Measurements from ENCODE around the gene ENTHD1. TPM values are rescaled to one million over a fixed set of nuclear protein-coding genes. Genes with fewer than 3 reads are reported as not detected.
"Not testable (repeated sequence)": the region's sequence is repeated elsewhere in the genome, so short reads cannot be mapped to it uniquely, and the experiment has no call there.

Gene ENTHD1
- total RNA-seq, 2 experiments from 2014 or later, result 0.34 TPM

DNA sequence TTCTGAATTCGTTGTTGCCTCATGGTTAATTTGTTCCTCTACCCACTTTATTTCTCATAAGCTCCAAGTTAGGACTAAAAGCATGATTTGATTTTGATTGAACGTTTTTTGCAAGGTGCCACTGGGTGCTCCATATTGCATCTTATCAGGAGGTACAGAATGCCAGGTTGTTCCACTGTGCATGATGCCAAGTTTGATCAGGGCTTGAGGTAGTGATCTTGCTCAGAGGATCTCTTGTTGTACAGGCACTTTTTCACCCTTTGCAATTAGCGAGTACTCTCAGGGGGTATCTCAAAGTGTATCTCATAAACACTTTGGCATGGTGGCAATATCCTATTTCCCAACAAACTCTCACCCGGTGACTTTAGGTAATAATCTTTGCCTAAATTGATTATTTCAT is 11.3 kb upstream of the ENTHD1 start:
- intact Hi-C loops (cut with micrococcal nuclease), result loop anchor here (5.0 kb wide), 1 partner anchor 37 kb away; no protein-coding TSS in a partner anchor
- ChIA-PET POLR2A (interaction anchor here (0.7 to 12.7 kb wide), 11 partner anchors 8 to 586 kb away, joined by 3 to 270 read pairs (median 3); partner anchors contain the start of gene RPL3), CTCF (interaction anchor here (0.8 to 11.2 kb wide), 6 partner anchors 11 to 120 kb away, joined by 3 to 130 read pairs (median 9); no protein-coding TSS in a partner anchor)
- Mint-ChIP-seq H3K4me3 (peak overlapping the region; percentile 80), H3K4me1 (ENCODE audit: low read depth) (peaks cover 32% of the 10 kb centered on the region), H3K36me3 (ENCODE audit: low read depth) (peaks cover 36% of the 10 kb centered on the region), H3K27ac (peak overlapping the region; percentile 92), H3K9me3 (no peaks in the 10 kb centered on the region), H3K27me3 (no peaks in the 10 kb centered on the region)
- ATAC-seq (no peak), DNase-seq (no peak)
- TF ChIP-seq, protein P1, sequence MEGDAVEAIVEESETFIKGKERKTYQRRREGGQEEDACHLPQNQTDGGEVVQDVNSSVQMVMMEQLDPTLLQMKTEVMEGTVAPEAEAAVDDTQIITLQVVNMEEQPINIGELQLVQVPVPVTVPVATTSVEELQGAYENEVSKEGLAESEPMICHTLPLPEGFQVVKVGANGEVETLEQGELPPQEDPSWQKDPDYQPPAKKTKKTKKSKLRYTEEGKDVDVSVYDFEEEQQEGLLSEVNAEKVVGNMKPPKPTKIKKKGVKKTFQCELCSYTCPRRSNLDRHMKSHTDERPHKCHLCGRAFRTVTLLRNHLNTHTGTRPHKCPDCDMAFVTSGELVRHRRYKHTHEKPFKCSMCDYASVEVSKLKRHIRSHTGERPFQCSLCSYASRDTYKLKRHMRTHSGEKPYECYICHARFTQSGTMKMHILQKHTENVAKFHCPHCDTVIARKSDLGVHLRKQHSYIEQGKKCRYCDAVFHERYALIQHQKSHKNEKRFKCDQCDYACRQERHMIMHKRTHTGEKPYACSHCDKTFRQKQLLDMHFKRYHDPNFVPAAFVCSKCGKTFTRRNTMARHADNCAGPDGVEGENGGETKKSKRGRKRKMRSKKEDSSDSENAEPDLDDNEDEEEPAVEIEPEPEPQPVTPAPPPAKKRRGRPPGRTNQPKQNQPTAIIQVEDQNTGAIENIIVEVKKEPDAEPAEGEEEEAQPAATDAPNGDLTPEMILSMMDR (IDR thresholded peaks at IDR 0.05), result no peak

DNA sequence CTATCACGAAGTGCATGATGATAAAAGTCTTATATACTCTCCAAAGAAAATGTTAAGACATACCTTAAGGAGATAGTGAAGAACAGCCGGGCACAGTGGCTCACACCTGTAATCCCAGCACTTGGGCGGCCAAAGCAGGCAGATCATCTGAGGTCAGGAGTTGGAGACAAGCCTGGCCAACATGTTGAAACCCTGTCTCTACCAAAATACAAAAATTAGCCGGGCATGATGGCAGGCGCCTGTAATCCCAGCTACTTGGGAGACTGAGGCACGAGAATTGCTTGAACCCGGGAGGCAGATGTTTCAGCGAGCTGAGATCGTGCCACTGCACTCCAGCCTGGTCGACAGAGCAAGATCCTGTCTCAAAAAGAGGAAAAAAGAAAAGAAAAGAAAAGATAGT is 10.5 kb upstream of the ENTHD1 start:
- H3K36me3 Mint-ChIP-seq (ENCODE audit: low read depth), result peaks cover 34% of the 10 kb centered on the region
- H3K27me3 Mint-ChIP-seq; H3K9me3 Mint-ChIP-seq; DNase-seq; intact Hi-C loops (cut with micrococcal nuclease); ATAC-seq: not testable (repeated sequence)
- POLR2A ChIA-PET, result interaction anchor here (1.0 to 12.7 kb wide), 7 partner anchors 9 to 380 kb away, joined by 3 to 270 read pairs (median 3); no protein-coding TSS in a partner anchor
- H3K4me1 Mint-ChIP-seq (ENCODE audit: low read depth), result peaks cover 27% of the 10 kb centered on the region
- H3K4me3 Mint-ChIP-seq, result peak overlapping the region; percentile 80
- CTCF ChIA-PET, result interaction anchor here (0.8 to 11.2 kb wide), 5 partner anchors 11 to 121 kb away, joined by 3 to 130 read pairs (median 7); no protein-coding TSS in a partner anchor
- peak overlapping the region; percentile 92 for H3K27ac Mint-ChIP-seq

DNA sequence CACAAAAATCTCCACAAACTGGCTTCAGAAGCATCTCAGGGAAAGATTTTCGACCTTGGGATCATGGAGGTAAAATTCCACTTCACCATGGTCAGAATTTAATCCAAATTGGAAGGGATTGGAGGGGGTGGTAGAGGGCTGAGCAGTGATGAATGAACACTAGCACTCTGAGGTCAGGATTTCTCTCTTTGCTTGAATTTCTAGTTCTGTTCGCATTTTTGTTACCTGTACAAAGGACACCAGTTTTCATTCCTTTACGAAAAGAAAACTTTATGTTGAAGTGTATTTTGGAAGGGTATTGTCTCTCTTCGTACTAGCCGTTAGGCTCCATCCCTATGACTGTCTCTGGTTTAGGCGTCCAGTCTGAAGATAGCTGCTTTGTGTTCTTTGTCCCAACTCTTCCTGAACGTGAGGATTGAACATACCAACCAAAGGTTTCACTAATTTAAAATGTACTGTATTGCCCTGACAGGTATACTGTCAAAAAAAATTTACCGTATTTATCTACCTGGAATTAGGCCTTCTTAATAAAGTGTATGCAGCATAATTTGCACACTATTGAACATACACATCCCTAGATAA is 8.1 kb upstream of the ENTHD1 start:
- Mint-ChIP-seq H3K4me1 (ENCODE audit: low read depth) (peaks cover 18% of the 10 kb centered on the region), H3K9me3 (no peaks in the 10 kb centered on the region), H3K27ac (peak overlapping the region; percentile 99), H3K27me3 (no peaks in the 10 kb centered on the region), H3K4me3 (peak overlapping the region; percentile 80), H3K36me3 (ENCODE audit: low read depth) (peaks cover 34% of the 10 kb centered on the region)
- TF ChIP-seq, protein P1 (IDR thresholded peaks at IDR 0.05), result no peak
- ChIA-PET POLR2A (interaction anchor here (0.7 to 3.4 kb wide), 5 partner anchors 7 to 27 kb away, joined by 4 to 14 read pairs (median 6); no protein-coding TSS in a partner anchor), CTCF (interaction anchor here (1.5 kb wide), 1 partner anchor 32 kb away, joined by 3 read pairs; no protein-coding TSS in a partner anchor)
- intact Hi-C loops (cut with micrococcal nuclease), result no loop called here
- no peak for ATAC-seq
- no peak for DNase-seq

DNA sequence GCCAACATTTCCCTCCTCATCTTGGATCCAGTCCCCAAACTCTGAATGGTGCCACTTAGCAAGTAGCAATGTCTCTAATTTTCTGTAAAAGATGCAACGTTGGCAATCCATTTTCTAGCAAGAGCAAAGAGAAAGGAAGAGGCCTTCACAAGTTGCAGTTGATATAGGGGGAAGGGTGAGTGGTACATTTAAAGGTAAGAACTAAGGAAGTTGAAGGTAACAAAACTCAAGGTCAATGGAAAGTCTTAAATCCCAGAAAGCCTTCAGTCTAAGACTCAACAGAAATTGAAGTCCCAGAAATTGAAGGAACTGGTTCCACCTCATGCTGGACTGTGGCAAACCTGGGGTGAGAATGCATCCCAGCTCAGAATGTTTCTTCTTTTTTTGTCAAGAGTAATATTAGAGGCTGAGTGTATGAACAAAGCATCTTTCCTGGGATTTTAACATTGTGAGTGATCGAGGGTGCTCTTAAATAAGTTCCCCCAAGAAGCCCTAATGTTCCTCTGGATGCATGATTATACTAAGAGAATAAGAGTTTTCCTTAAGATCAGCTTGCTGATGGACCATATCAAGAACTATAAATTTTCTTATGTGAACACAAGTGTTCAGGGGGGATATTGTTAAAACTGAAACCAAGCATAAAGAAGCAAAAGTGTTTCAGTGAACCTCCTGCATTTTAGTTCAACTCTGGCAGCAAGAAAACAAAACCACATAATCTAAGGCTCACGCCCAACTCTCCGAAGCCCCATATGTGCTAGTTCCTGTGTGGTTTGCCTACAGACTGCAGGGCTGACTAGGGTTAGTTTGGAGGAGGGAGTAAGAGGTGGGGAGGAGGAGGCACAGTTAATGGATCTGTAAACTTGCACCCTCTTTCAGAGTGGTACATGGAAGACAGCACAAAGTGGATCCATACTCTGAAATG is 7.0 kb upstream of the ENTHD1 start, which contains the start of gene GRAP2:
TSS of gene GRAP2 (plus strand) at position 779 of the 922 bp plus-strand sequence. CDS start 46,023 bp downstream, outside the sequence.
- TF ChIP-seq, protein P1 (IDR thresholded peaks at IDR 0.05), result no peak
- Mint-ChIP-seq H3K27me3 (no peaks in the 10 kb centered on the region), H3K4me3 (peak within 1 kb of the TSS; percentile 80), H3K9me3 (no peaks in the 10 kb centered on the region), H3K4me1 (ENCODE audit: low read depth) (peaks cover 14% of the 10 kb centered on the region), H3K36me3 (ENCODE audit: low read depth) (peaks cover 30% of the 10 kb centered on the region), H3K27ac (peak within 1 kb of the TSS; percentile 99)
- peak; percentile 83 for DNase-seq
- peak; percentile 89 for ATAC-seq
- POLR2A ChIA-PET, result interaction anchor here (0.7 to 3.4 kb wide), 8 partner anchors 9 to 378 kb away, joined by 3 to 14 read pairs (median 4); no protein-coding TSS in a partner anchor
- intact Hi-C loops (cut with micrococcal nuclease), result no loop called here
- CTCF ChIA-PET, result interaction anchor here (0.9 to 1.5 kb wide), 5 partner anchors 9 to 125 kb away, joined by 3 to 4 read pairs (median 3); no protein-coding TSS in a partner anchor

DNA sequence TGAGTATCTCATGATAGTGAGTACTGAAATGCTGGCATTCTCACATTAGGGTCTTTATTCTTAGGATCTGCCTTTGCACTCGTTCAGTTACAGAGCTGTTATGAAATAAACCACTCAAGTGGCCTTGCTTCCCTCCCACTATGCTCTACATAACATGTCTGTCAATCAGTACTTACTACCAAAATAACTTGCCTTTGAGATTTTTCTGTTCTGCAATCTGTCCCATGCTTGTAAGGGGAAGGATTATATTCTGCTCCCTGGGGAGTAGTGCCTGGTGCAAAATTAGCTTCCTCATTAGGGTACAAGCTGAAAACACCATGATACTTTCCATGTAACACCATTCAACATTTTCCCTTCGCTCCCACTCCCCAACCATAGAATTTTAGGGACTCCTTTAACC is 5.4 kb upstream of the ENTHD1 start:
- intact Hi-C loops (cut with micrococcal nuclease), result no loop called here
- H3K27me3 Mint-ChIP-seq, result no peaks in the 10 kb centered on the region

More for the DNA sequence above, 5.4 kb upstream of the ENTHD1 start:
- Mint-ChIP-seq H3K4me3 (no peak overlapping the region), H3K9me3 (no peaks in the 10 kb centered on the region), H3K27ac (peak overlapping the region; percentile 72), H3K4me1 (ENCODE audit: low read depth) (peaks cover 14% of the 10 kb centered on the region), H3K36me3 (ENCODE audit: low read depth) (peaks cover 20% of the 10 kb centered on the region)
- ATAC-seq, result no peak
- TF ChIP-seq, protein P1 (IDR thresholded peaks at IDR 0.05), result no peak
- no peak for DNase-seq
- ChIA-PET CTCF (interaction anchor here (0.6 to 2.0 kb wide), 7 partner anchors 25 to 364 kb away, joined by 3 to 5 read pairs (median 4); no protein-coding TSS in a partner anchor), POLR2A (interaction anchor here (0.6 to 3.4 kb wide), 4 partner anchors 27 to 41 kb away, joined by 3 to 11 read pairs (median 4); no protein-coding TSS in a partner anchor)
